Measurements from ENCODE around the gene FBN1.

Gene FBN1

GRCh38 chr15:48645558-48646330 is at the start of gene FBN1:
FBN1 (minus strand) TSS chr15:48645709; CDS start chr15:48644769, 940 bp downstream.
- no peak for DNase-seq

GRCh38 chr15:48693484-48693883 is 48.0 kb upstream of the FBN1 start:
- no peak for DNase-seq

- no peak for DNase-seq
Measured at GRCh38 chr15:48688493-48688892, 43.0 kb upstream of the FBN1 start.

GRCh38 chr15:48683991-48684765 is 38.7 kb upstream of the FBN1 start:
- DNase-seq = no peak

DNA sequence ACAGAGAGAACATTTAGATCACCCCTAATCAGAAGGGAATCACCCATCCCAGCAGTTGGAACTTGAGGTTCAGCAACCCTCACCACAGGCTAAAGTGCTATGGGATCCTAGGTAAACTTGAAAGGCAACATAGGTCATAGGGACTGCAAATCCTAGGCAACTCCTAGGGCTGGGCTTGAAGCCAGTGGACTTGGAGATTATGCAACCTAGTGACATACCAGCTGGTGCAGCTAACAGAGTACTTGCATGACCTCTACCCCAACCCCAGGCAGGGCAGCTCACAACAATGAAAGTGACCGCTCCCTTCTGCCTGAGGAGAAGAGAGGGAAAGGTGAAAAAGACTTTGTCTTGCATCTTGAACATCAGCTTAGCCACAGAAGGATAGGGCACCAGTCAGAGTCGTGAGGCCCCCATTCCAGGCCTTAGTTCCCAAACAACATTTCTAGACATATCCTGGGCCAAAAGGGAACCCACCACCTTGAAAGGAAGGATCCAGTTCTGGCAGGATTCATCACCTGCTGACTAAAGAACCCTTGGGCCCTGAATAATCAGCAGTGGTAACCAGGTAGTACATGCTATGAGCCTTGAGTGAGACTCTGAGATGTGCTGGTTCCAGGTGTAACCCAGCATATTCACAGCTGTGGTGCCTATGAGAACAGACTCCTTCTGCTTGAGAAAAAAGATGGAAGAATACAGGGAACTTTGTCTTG is 37.6 kb upstream of the FBN1 start:
- no peak for DNase-seq

GRCh38 chr15:48681353-48681752 is 35.8 kb upstream of the FBN1 start:
- no peak for DNase-seq

- DNase-seq = no peak
Measured at GRCh38 chr15:48680841-48681240, 35.3 kb upstream of the FBN1 start.

GRCh38 chr15:48679952-48680351 is 34.4 kb upstream of the FBN1 start:
- DNase-seq = no peak

DNA sequence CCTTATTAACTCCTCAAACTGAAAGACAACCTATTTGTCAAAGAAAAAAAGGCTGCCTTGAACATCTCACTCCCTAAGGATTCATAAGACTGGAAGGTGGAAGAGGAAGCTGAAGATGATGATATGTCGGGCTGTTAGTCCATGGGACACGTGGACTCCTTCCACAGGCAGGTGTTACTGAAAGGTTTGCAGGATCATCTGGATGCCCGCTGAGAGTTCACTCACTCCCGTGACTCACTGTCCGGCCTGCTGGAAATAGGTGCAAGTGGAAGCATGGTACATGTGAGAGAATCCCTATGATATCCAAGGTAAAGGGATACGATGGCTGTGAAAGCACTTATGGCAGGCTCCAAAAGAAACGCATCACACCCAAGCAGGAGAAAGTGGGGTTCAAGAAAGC is 33.3 kb upstream of the FBN1 start:
- no peak for DNase-seq

DNA sequence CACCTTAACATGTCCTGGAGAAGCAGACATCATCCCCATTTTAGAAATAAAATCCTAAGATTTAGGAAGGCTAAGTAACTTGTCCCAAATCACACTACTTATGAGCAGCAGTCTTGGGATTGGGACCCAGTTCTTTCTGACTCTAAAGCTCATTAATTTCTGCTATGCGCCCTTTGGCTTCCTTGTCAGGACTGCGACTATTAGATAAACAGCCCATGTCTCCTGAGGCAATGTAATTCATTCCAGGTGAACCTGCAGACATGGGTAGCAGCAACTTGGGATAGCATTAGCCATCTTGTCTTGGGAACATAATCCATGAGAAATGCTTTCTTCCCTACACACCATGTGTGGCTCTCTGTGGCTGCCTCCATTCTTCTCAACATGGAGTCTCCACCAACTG is 32.3 kb upstream of the FBN1 start:
- no peak for DNase-seq

- no peak for DNase-seq
Measured at GRCh38 chr15:48675436-48675835, 29.9 kb upstream of the FBN1 start.

GRCh38 chr15:48674876-48675275 is 29.4 kb upstream of the FBN1 start:
- DNase-seq = no peak

- DNase-seq = no peak
Measured at GRCh38 chr15:48672206-48672605, 26.7 kb upstream of the FBN1 start.

- DNase-seq = no peak
Measured at GRCh38 chr15:48671103-48672022, 25.9 kb upstream of the FBN1 start.

- DNase-seq = no peak
Measured at GRCh38 chr15:48667701-48668100, 22.2 kb upstream of the FBN1 start.

- DNase-seq = no peak
Measured at GRCh38 chr15:48664436-48664835, 18.9 kb upstream of the FBN1 start.

GRCh38 chr15:48657950-48658591 is 12.6 kb upstream of the FBN1 start:
- no peak for DNase-seq

GRCh38 chr15:48654801-48655200 is 9.3 kb upstream of the FBN1 start:
- DNase-seq = no peak

GRCh38 chr15:48653913-48654670 is 8.6 kb upstream of the FBN1 start:
- DNase-seq = no peak

- DNase-seq = no peak
Measured at GRCh38 chr15:48653216-48653615, 7.7 kb upstream of the FBN1 start.

- no peak for DNase-seq
Measured at GRCh38 chr15:48652510-48653076, 7.1 kb upstream of the FBN1 start.
